Upper lobe of left lung (tissue), 4 donors: ENCODE results near the gene S100A6.

Source experiments
- EP300 ChIP-seq, 4 donors: sonication (generic); formaldehyde crosslinking; IDR thresholded peaks; one replicate each; pipeline ENCODE4 v1.5.1; 2017; ENCODE audit warnings: antibody characterized with exemption in 4 of 4, control low read depth in 2 of 4
- POLR2A ChIP-seq, 4 donors: fragments of 450-650 bp; IDR thresholded peaks; one replicate each; pipeline ENCODE4 v1.5.1; 2016 to 2017; ENCODE audit warnings: antibody characterized with exemption in 4 of 4, mild to moderate bottlenecking in 2 of 4
- POLR2AphosphoS5 ChIP-seq, 2 donors: sonication (generic); formaldehyde crosslinking; IDR thresholded peaks; one replicate each; pipeline ENCODE4 v1.5.1; 2017; ENCODE audit warnings: antibody characterized with exemption in 2 of 2
- TF ChIP-seq, protein P1 (sequence below), 6 experiments: fragments of 450-650 bp in 4 of 6; fragments of 200-600 bp in 2 of 6; sonication (generic) in 2 of 6; IDR thresholded peaks; one replicate each; pipeline ENCODE4 v1.5.1; 2016 to 2019; ENCODE audit warnings: antibody characterized with exemption in 6 of 6

DNA sequence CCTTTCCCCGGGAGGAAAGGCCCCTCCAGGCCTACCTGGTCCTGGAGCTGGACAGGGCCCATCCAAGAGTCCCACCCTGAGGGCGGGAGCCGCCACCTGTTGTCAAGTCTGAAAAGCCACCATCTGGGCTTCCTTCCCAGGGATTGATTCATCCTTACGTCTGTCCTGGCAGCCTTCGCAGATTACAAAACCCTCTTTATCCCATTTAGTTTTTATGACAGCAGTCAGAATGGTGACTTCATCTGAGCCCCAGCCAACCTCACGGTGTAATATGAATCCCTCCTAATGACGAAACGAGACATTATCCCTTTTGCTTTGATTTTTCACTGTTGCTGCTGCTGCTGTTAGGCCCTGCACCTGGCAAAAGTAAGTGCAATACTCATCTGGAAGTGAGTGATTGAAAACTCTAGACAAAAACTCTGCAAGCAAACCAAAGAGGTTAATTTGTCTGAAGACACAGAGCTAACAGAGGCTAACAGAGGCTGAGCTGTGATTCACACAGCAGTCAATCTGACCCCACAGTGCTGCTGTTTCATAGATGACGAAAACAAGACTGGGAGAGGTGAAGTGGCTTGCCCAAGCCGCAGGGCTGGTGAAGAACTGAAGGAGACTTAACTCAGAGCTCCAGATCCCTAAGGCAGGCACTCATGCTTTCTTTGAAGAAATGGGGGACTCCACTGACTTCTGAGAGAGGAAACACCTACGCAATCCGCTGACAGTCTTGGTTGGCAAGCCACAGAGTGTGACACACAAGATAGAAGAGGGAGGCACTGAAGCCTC, 45.3 kb downstream of the S100A6 start:
- TF ChIP-seq EP300 (IDR thresholded peaks at IDR 0.05) (no peak), POLR2A (IDR thresholded peaks at IDR 0.05) (no peak), POLR2AphosphoS5 (IDR thresholded peaks at IDR 0.05) (no peak)
- TF ChIP-seq, protein P1, sequence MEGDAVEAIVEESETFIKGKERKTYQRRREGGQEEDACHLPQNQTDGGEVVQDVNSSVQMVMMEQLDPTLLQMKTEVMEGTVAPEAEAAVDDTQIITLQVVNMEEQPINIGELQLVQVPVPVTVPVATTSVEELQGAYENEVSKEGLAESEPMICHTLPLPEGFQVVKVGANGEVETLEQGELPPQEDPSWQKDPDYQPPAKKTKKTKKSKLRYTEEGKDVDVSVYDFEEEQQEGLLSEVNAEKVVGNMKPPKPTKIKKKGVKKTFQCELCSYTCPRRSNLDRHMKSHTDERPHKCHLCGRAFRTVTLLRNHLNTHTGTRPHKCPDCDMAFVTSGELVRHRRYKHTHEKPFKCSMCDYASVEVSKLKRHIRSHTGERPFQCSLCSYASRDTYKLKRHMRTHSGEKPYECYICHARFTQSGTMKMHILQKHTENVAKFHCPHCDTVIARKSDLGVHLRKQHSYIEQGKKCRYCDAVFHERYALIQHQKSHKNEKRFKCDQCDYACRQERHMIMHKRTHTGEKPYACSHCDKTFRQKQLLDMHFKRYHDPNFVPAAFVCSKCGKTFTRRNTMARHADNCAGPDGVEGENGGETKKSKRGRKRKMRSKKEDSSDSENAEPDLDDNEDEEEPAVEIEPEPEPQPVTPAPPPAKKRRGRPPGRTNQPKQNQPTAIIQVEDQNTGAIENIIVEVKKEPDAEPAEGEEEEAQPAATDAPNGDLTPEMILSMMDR (IDR thresholded peaks at IDR 0.05), result no peak
